Prostate gland (tissue), 2 donors: ENCODE data around the gene ADM. TPM values are rescaled to one million over a fixed set of nuclear protein-coding genes. Genes with fewer than 3 reads are reported as not detected.

ENCODE experiments used
- DNase-seq: peaks from one replicate; pipeline ENCODE4 v3.0.0-alpha.2; 2019; ENCODE audit warnings: low spot score
- H3K27ac ChIP-seq, 2 donors: fragments of 200-600 bp; sonication (generic); 2 replicates each; pipeline ENCODE4 v1.5.1; 2017 to 2019
- H3K27me3 ChIP-seq: fragments of 200-600 bp; sonication (generic); replicated peaks from 2 replicates; pipeline ENCODE4 v1.5.1; 2019; ENCODE audit not compliant: insufficient read depth
- H3K36me3 ChIP-seq, 2 donors: fragments of 200-600 bp; sonication (generic); 1 replicate in 1 of 2; 2 replicates in 1 of 2; pipeline versions ENCODE4 v1.5.1 to v1.8.1; 2017 to 2019
- H3K4me1 ChIP-seq: fragments of 200-600 bp; sonication (generic); replicated peaks from 2 replicates; pipeline ENCODE4 v1.5.1; 2019
- H3K4me3 ChIP-seq, 2 donors: fragments of 200-600 bp; sonication (generic); 2 replicates each; pipeline ENCODE4 v1.5.1; 2017 to 2019
- H3K9me3 ChIP-seq: fragments of 200-600 bp; sonication (generic); 2 replicates; pipeline ENCODE4 v1.5.1; 2017
- CTCF ChIP-seq, 4 experiments: fragments of 200-600 bp in 2 of 4; fragments of 450-650 bp in 2 of 4; sonication (generic) in 2 of 4; IDR thresholded peaks; 1 replicate in 3 of 4; 2 replicates in 1 of 4; pipeline ENCODE4 v1.5.1; 2016 to 2019; ENCODE audit warnings: antibody characterized with exemption in 4 of 4, mild to moderate bottlenecking in 2 of 4, moderate library complexity in 2 of 4
- POLR2A ChIP-seq: fragments of 450-650 bp; IDR thresholded peaks from one replicate; pipeline ENCODE4 v1.6.1; 2016; ENCODE audit warnings: antibody characterized with exemption, mild to moderate bottlenecking
- POLR2AphosphoS5 ChIP-seq: sonication (generic); formaldehyde crosslinking; IDR thresholded peaks from one replicate; pipeline ENCODE4 v1.6.1; 2017; ENCODE audit warnings: antibody characterized with exemption
- WGBS: methylation state at CpG from one replicate; pipeline ENCODE4 v1.1.5; 2018; 5-methylcytosine and 5-hydroxymethylcytosine counted together
- intact Hi-C: fragments of 100-400 bp; cut with DNase I; formaldehyde crosslinking; loops from one replicate; pipeline ENCODE4 v1.14.2; 2022
- total RNA-seq, 2 donors: library from RNA; depleted of rRNA; stranded (reverse); fragments of >200 nt; gene quantifications; one replicate each; pipeline ENCODE4 v1.1.0, GENCODE V29; 2016

Gene ADM
- total RNA-seq, 2 donors from 2014 or later, result 20.4 to 33.7 TPM

GRCh38 chr11:10307400-10308200 is 2.7 kb downstream of the ADM start:
- Histone ChIP-seq H3K36me3 (no peaks in the 10 kb centered on the region), H3K27ac (peak overlapping the region; percentile 95 to 96), H3K4me1 (peaks cover 8% of the 10 kb centered on the region), H3K27me3 (no peaks in the 10 kb centered on the region), H3K4me3 (peak overlapping the region; percentile 54 to 58), H3K9me3 (no peaks in the 10 kb centered on the region)
- WGBS, result 4% methylated on average over 57 of the region's 62 CpGs
- intact Hi-C loops, result loop anchor here (5.0 to 10.0 kb wide), 5 partner anchors 100 to 733 kb away; partner anchors contain the start of gene WEE1
- peak; percentile 50 for TF ChIP-seq POLR2A
- peak; percentile 97 to 99 (median 98) for TF ChIP-seq CTCF (IDR thresholded peaks at IDR 0.05)
- peak; percentile 33 for TF ChIP-seq POLR2AphosphoS5
- DNase-seq, result peak; percentile 75

- 23% methylated on average over 16 of the region's 16 CpGs for WGBS
- Histone ChIP-seq H3K9me3 (no peaks in the 10 kb centered on the region), H3K27me3 (no peaks in the 10 kb centered on the region), H3K36me3 (no peaks in the 10 kb centered on the region), H3K4me1 (peaks cover 7% of the 10 kb centered on the region), H3K27ac (peak overlapping the region; percentile 95 to 96), H3K4me3 (peak overlapping the region; percentile 54 to 58)
- intact Hi-C loops, result loop anchor here (5.0 to 10.0 kb wide), 5 partner anchors 101 to 734 kb away; partner anchors contain the start of gene WEE1
- DNase-seq, result no peak
- TF ChIP-seq CTCF (IDR thresholded peaks at IDR 0.05) (no peak), POLR2AphosphoS5 (no peak), POLR2A (no peak)
These were observed 3.5 kb downstream of the ADM start for GRCh38 chr11:10308201-10308954.

- Histone ChIP-seq H3K4me1 (no peaks in the 10 kb centered on the region), H3K9me3 (no peaks in the 10 kb centered on the region), H3K36me3 (no peaks in the 10 kb centered on the region), H3K4me3 (no peak overlapping the region), H3K27ac (peak overlapping the region; percentile 95 to 96), H3K27me3 (no peaks in the 10 kb centered on the region)
- intact Hi-C loops, result loop anchor here (5.0 to 10.0 kb wide), 5 partner anchors 102 to 735 kb away; partner anchors contain the start of gene WEE1
- peak; percentile 92 for DNase-seq
- TF ChIP-seq CTCF (IDR thresholded peaks at IDR 0.05), result no peak
- TF ChIP-seq POLR2AphosphoS5, result peak; percentile 91
- WGBS, result 25% methylated on average over 12 of the region's 12 CpGs
These were observed 4.6 kb downstream of the ADM start for GRCh38 chr11:10309163-10310093.

GRCh38 chr11:10310301-10310841 is 5.5 kb downstream of the ADM start:
- H3K27me3 ChIP-seq, result no peaks in the 10 kb centered on the region
- intact Hi-C loops, result no loop called here
- no peak overlapping the region for H3K4me3 ChIP-seq
- no peak for DNase-seq
- H3K27ac ChIP-seq, result no peak overlapping the region
- H3K36me3 ChIP-seq, result no peaks in the 10 kb centered on the region
- H3K9me3 ChIP-seq, result no peaks in the 10 kb centered on the region
- no peaks in the 10 kb centered on the region for H3K4me1 ChIP-seq
- WGBS, result 78% methylated on average over 3 of the region's 3 CpGs
- no peak for TF ChIP-seq POLR2A
- TF ChIP-seq POLR2AphosphoS5, result no peak
- no peak for TF ChIP-seq CTCF (IDR thresholded peaks at IDR 0.05)
